Measurements from ENCODE around the gene VSIG4.

DNA sequence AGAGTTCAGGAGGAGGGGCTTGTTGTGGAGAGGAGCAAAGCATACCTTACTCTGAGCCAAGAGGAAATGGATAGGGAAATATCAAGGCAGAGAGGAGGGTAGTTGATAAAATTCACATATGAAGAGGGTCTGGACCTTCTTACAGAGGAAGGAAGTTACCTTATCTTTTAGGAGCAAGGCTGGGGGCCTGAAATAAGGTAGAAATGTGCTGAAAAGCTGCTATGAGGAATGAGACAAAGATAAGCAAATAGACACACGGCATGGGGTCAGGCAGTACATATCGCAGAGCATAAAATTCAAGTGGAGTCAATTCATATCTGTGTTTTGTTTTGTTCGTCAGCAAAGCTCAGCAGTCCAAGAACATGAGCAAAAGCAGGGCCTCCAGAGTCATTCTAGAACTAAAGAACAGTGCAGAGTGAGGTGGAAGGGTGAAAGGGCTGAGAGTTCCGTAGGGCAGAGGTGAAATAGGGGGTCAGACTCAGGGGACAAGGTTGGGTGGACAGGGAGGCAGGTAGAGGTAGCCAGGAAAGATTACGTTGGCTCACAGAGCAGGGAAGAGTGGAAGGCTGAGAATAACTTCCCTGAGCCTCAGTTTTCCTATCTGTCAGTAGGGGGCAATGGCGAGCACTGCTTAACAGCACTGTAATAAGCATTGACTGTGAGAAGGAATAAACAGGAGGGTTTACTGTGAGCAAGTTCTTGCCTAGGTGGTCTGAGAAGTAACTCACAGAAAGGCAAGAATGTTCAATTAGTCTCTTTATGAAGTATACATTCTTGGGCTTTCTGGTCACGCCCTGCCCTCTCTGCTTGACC, 9.2 kb downstream of the VSIG4 start:
- TF ChIP-seq, protein P1, sequence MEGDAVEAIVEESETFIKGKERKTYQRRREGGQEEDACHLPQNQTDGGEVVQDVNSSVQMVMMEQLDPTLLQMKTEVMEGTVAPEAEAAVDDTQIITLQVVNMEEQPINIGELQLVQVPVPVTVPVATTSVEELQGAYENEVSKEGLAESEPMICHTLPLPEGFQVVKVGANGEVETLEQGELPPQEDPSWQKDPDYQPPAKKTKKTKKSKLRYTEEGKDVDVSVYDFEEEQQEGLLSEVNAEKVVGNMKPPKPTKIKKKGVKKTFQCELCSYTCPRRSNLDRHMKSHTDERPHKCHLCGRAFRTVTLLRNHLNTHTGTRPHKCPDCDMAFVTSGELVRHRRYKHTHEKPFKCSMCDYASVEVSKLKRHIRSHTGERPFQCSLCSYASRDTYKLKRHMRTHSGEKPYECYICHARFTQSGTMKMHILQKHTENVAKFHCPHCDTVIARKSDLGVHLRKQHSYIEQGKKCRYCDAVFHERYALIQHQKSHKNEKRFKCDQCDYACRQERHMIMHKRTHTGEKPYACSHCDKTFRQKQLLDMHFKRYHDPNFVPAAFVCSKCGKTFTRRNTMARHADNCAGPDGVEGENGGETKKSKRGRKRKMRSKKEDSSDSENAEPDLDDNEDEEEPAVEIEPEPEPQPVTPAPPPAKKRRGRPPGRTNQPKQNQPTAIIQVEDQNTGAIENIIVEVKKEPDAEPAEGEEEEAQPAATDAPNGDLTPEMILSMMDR (IDR thresholded peaks at IDR 0.05) = peak; percentile 63
- TF ChIP-seq EZH2 (IDR thresholded peaks at IDR 0.05) = no peak
